K562 (cell line): ENCODE measurements around the gene MMP23B. TPM values are rescaled to one million over a fixed set of nuclear protein-coding genes. Genes with fewer than 3 reads are reported as not detected.
A peak's percentile ranks its signal among the peaks of the same experiment; 100 is the strongest.

Experiments
- ATF7 ChIP-seq: fragments of 450-650 bp; IDR thresholded peaks from 2 replicates; pipeline ENCODE4 v1.7.1; 2014; ENCODE audit warnings: mild to moderate bottlenecking, moderate library complexity
- CEBPB ChIP-seq: fragments of 450-650 bp; IDR thresholded peaks from 2 replicates; pipeline ENCODE4 v1.6.1; 2016; ENCODE audit warnings: missing genetic modification characterization, missing compliant biosample characterization
- CHD4 ChIP-seq: fragments of 200-600 bp; sonication (generic); IDR thresholded peaks from 3 replicates; pipeline ENCODE4 v1.6.1; 2012; ENCODE audit warnings: low read depth, mild to moderate bottlenecking, mixed read lengths, low read length, inconsistent platforms; ENCODE audit not compliant: insufficient read depth, insufficient replicate concordance, poor library complexity, severe bottlenecking
- EGR1 ChIP-seq: fragments of 450-650 bp; conservative IDR thresholded peaks from 2 replicates; pipeline ENCODE4 v1.6.1; 2017; ENCODE audit warnings: mild to moderate bottlenecking
- HDAC8 ChIP-seq: fragments of 450-650 bp; IDR thresholded peaks from 2 replicates; pipeline ENCODE4 v1.6.1; 2016; ENCODE audit warnings: mild to moderate bottlenecking, missing genetic modification characterization, moderate library complexity, missing compliant biosample characterization
- HDGF ChIP-seq: fragments of 450-650 bp; IDR thresholded peaks from 2 replicates; pipeline ENCODE4 v1.6.1; 2016
- HIVEP1 ChIP-seq: fragments of 250-450 bp; sonication (Bioruptor Pico); IDR thresholded peaks from 2 replicates; pipeline ENCODE4 v1.4.0; 2020; ENCODE audit warnings: mild to moderate bottlenecking
- MTA3 ChIP-seq: fragments of 450-650 bp; formaldehyde crosslinking; IDR thresholded peaks from 2 replicates; pipeline ENCODE4 v1.6.1; 2017; ENCODE audit warnings: mild to moderate bottlenecking, borderline replicate concordance
- PML ChIP-seq: IDR thresholded peaks from 2 replicates; pipeline ENCODE4 v1.6.1; 2012; ENCODE audit warnings: low read length, inconsistent platforms
- RAD51 ChIP-seq: fragments of 450-650 bp; IDR thresholded peaks from 2 replicates; pipeline ENCODE4 v1.7.1; 2016; ENCODE audit warnings: low read depth, mild to moderate bottlenecking, borderline replicate concordance
- SMARCC2 ChIP-seq: fragments of 450-650 bp; IDR thresholded peaks from 2 replicates; pipeline ENCODE4 v1.6.1; 2017; ENCODE audit warnings: antibody characterized with exemption, moderate library complexity, mild to moderate bottlenecking, low read depth
- TFAM ChIP-seq: fragments of 250-450 bp; sonication (Bioruptor Pico); conservative IDR thresholded peaks from 2 replicates; pipeline ENCODE4 v1.5.0; 2021; ENCODE audit warnings: mild to moderate bottlenecking, moderate library complexity
- ZNF217 ChIP-seq: sonication (generic); formaldehyde crosslinking; IDR thresholded peaks from 2 replicates; pipeline ENCODE4 v1.8.0; 2022; ENCODE audit warnings: mild to moderate bottlenecking, missing genetic modification reagents
- ZNF239 ChIP-seq: fragments of 250-450 bp; sonication (Bioruptor Pico); IDR thresholded peaks from 2 replicates; pipeline ENCODE4 v1.4.0; 2020; ENCODE audit warnings: mild to moderate bottlenecking
- ZNF408 ChIP-seq: fragments of 250-450 bp; sonication (Bioruptor Pico); IDR thresholded peaks from 2 replicates; pipeline ENCODE4 v1.4.0; 2020; ENCODE audit warnings: low read depth, mild to moderate bottlenecking, moderate library complexity
- ZNF766 ChIP-seq: fragments of 200-800 bp; sonication (Bioruptor generic); conservative IDR thresholded peaks from 2 replicates; pipeline ENCODE4 v1.6.1; 2016; ENCODE audit warnings: missing genetic modification characterization, missing compliant biosample characterization
- polyA plus RNA-seq, 8 experiments: library from polyadenylated mRNA; depleted of rRNA in 4 of 8; stranded (reverse) in 5 of 8; unstranded in 3 of 8; fragments of >200 nt; fragmentation: Nextera tagmentation in 2 of 8; fragmentation: Illumina TruSeq in 1 of 8; extraction: Ambion mirVana in 2 of 8; extraction: Trizol in 1 of 8; gene quantifications; 2 replicates each; pipeline versions ENCODE4 v1.2.1 to v1.2.3, GENCODE V29; 2011 to 2014; ENCODE audit warnings: inconsistent platforms in 1 of 8, missing spikeins in 1 of 8
- total RNA-seq, 7 experiments: library from RNA; depleted of rRNA in 6 of 7; stranded (reverse); fragments of >200 nt in 6 of 7; fragmentation: Illumina TruSeq in 2 of 7; extraction: Trizol in 2 of 7; gene quantifications; 2 replicates each; pipeline versions ENCODE4 v1.2.1 to v1.2.3, GENCODE V29; 2011 to 2021; ENCODE audit warnings: low replicate concordance in 1 of 7
- TF ChIP-seq, protein P1 (sequence below), 2 experiments: IDR thresholded peaks; 2 replicates each; pipeline ENCODE4 v1.6.1; 2011; ENCODE audit warnings: borderline replicate concordance in 1 of 2, control low read depth in 1 of 2, low read depth in 1 of 2, low read length in 1 of 2, mild to moderate bottlenecking in 1 of 2, mixed read lengths in 1 of 2, moderate library complexity in 1 of 2; ENCODE audit not compliant: insufficient read depth in 1 of 2, insufficient read length in 1 of 2, poor library complexity in 1 of 2, severe bottlenecking in 1 of 2; ENCODE audit errors: extremely low read depth in 1 of 2
- TF ChIP-seq, protein P2 (sequence below): fragments of 450-650 bp; formaldehyde crosslinking; conservative IDR thresholded peaks from 2 replicates; pipeline ENCODE4 v1.4.0; 2022; ENCODE audit warnings: mild to moderate bottlenecking, missing genetic modification characterization
- TF ChIP-seq, protein P3 (sequence below): fragments of 450-650 bp; IDR thresholded peaks from 2 replicates; pipeline ENCODE4 v1.6.1; 2016
- TF ChIP-seq, protein P4 (sequence below): fragments of 450-650 bp; formaldehyde crosslinking; IDR thresholded peaks from 2 replicates; pipeline ENCODE4 v1.4.0; 2020; ENCODE audit warnings: mild to moderate bottlenecking

MMP23B gene
- total and polyA plus RNA-seq, 9 of the 15 experiments (the other 6 are each of a cell fraction or from before 2014, with no cell fraction given), result 0.28 to 1.2 (median 0.41) TPM; not detected in 5

DNA sequence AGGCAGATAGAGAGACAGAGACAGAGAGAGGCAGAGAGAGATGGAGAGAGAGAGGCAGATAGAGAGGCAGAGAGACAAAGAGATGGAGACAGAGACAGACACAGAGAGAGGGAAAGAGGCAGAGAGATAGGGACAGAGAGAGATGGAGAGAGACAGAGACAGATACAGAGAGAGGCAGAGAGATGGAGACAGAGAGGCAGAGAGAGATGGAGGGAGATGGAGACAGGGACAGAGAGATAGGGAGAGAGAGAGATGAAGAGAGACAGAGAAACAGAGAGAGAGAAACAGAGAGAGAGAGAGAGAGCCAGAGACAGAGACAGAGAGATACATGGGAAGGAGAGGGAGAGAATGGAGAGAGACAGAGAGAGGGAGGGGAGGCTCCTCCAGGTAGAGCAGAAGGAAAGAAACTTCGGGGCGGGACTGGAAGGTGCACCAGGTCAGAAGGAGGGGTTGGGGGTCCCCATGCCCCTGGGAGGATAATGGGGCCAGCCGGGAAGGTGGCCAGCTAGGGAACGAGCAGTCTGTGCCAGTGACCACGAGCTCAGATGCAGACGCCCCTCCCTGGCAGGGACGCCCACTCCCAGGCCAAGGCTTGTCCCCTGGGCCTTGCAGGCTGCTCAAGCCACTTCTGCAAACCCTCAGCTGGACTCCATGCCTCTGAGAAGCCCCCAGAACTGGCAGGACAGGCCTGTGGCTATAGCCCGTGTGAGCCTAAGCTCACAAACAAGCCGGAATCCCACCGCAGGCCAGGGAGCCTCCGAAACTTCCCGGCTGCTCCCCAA, 35.3 kb upstream of the MMP23B start (continued):
- TF ChIP-seq, protein P1, sequence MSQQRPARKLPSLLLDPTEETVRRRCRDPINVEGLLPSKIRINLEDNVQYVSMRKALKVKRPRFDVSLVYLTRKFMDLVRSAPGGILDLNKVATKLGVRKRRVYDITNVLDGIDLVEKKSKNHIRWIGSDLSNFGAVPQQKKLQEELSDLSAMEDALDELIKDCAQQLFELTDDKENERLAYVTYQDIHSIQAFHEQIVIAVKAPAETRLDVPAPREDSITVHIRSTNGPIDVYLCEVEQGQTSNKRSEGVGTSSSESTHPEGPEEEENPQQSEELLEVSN (IDR thresholded peaks at IDR 0.05; ENCODE audit: borderline replicate concordance in 1 of 2, extremely low read depth in 1 of 2, insufficient read depth in 1 of 2, insufficient read length in 1 of 2, low read depth in 1 of 2, low read length in 1 of 2, poor library complexity in 1 of 2, severe bottlenecking in 1 of 2), result no peak
- TF ChIP-seq MTA3 (no peak), CEBPB (tag) (no peak), PML (no peak), EGR1 (peak; percentile 44; the same call in 1 of the 2 replicates), RAD51 (no peak), ZNF408 (CRISPR knock-in tag) (no peak), SMARCC2 (no peak), ZNF217 (CRISPR knock-in tag) (no peak), HDGF (0 out of 2 replicates have a peak, but pooled peaks have one; percentile 60), CHD4 (no peak), TFAM (no peak), ZNF239 (CRISPR knock-in tag) (no peak), HDAC8 (tag) (no peak), HIVEP1 (CRISPR knock-in tag) (no peak), ATF7 (no peak), ZNF766 (no peak)
- TF ChIP-seq, protein P2, sequence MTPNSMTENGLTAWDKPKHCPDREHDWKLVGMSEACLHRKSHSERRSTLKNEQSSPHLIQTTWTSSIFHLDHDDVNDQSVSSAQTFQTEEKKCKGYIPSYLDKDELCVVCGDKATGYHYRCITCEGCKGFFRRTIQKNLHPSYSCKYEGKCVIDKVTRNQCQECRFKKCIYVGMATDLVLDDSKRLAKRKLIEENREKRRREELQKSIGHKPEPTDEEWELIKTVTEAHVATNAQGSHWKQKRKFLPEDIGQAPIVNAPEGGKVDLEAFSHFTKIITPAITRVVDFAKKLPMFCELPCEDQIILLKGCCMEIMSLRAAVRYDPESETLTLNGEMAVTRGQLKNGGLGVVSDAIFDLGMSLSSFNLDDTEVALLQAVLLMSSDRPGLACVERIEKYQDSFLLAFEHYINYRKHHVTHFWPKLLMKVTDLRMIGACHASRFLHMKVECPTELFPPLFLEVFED, result 0 out of 2 replicates have a peak, but pooled peaks have one; percentile 21
- TF ChIP-seq, protein P3, sequence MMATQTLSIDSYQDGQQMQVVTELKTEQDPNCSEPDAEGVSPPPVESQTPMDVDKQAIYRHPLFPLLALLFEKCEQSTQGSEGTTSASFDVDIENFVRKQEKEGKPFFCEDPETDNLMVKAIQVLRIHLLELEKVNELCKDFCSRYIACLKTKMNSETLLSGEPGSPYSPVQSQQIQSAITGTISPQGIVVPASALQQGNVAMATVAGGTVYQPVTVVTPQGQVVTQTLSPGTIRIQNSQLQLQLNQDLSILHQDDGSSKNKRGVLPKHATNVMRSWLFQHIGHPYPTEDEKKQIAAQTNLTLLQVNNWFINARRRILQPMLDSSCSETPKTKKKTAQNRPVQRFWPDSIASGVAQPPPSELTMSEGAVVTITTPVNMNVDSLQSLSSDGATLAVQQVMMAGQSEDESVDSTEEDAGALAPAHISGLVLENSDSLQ, result no peak
- TF ChIP-seq, protein P4, sequence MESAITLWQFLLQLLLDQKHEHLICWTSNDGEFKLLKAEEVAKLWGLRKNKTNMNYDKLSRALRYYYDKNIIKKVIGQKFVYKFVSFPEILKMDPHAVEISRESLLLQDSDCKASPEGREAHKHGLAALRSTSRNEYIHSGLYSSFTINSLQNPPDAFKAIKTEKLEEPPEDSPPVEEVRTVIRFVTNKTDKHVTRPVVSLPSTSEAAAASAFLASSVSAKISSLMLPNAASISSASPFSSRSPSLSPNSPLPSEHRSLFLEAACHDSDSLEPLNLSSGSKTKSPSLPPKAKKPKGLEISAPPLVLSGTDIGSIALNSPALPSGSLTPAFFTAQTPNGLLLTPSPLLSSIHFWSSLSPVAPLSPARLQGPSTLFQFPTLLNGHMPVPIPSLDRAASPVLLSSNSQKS, result no peak
